DLD1 (cell line): Measurements from ENCODE around the gene STARD10.

Source experiments
- in situ Hi-C: cut with HindIII; loops from 2 replicates; pipeline ENCODE4 v1.10.0; 2017; ENCODE audit warnings: low sequenced_read_pairs

Gene STARD10

GRCh38 chr11:72751116-72752087 lies 42.4 kb downstream of the STARD10 start:
- in situ Hi-C loops, result loop anchor here (5.0 kb wide), 1 partner anchor 71 kb away; no protein-coding TSS in a partner anchor

GRCh38 chr11:72750556-72751115 lies 43.2 kb downstream of the STARD10 start:
- in situ Hi-C loops, result loop anchor here (5.0 kb wide), 1 partner anchor 72 kb away; no protein-coding TSS in a partner anchor

GRCh38 chr11:72750086-72750485 lies 43.8 kb downstream of the STARD10 start:
- in situ Hi-C loops, result loop anchor here (5.0 kb wide), 1 partner anchor 72 kb away; no protein-coding TSS in a partner anchor

GRCh38 chr11:72747289-72747855 lies 46.5 kb downstream of the STARD10 start:
- in situ Hi-C loops, result no loop called here

- in situ Hi-C loops, result no loop called here
Measured at GRCh38 chr11:72746821-72747220, 47.0 kb downstream of the STARD10 start.

- in situ Hi-C loops, result no loop called here
Measured at GRCh38 chr11:72745925-72746550, 47.8 kb downstream of the STARD10 start.

- in situ Hi-C loops, result no loop called here
Measured at GRCh38 chr11:72745511-72745910, 48.3 kb downstream of the STARD10 start.

- in situ Hi-C loops, result no loop called here
Measured at GRCh38 chr11:72744474-72744873, 49.4 kb downstream of the STARD10 start.

- in situ Hi-C loops, result no loop called here
Measured at GRCh38 chr11:72743321-72744221, 50.3 kb downstream of the STARD10 start.

GRCh38 chr11:72742513-72743320 lies 51.1 kb downstream of the STARD10 start:
- in situ Hi-C loops, result no loop called here

GRCh38 chr11:72741849-72742512 lies 51.9 kb downstream of the STARD10 start:
- in situ Hi-C loops, result no loop called here

- in situ Hi-C loops, result no loop called here
Measured at GRCh38 chr11:72741429-72741833, 52.4 kb downstream of the STARD10 start.

- in situ Hi-C loops, result no loop called here
Measured at GRCh38 chr11:72740562-72741428, 53.1 kb downstream of the STARD10 start.

GRCh38 chr11:72740060-72740424 lies 53.8 kb downstream of the STARD10 start:
- in situ Hi-C loops, result no loop called here

- in situ Hi-C loops, result no loop called here
Measured at GRCh38 chr11:72739240-72740059, 54.4 kb downstream of the STARD10 start.

- in situ Hi-C loops, result no loop called here
Measured at GRCh38 chr11:72738199-72739141, 55.4 kb downstream of the STARD10 start.
